ENCODE results near the gene OPHN1. TPM values are rescaled to one million over a fixed set of nuclear protein-coding genes. Genes with fewer than 3 reads are reported as not detected.

The OPHN1 gene
- total RNA-seq, 1 donor from 2014 or later: 3.8 TPM

GRCh38 chrX:68196939-68197791 is 236.1 kb downstream of the OPHN1 start:
- intact Hi-C loops (cut with micrococcal nuclease): loop anchor here (10.0 kb wide), 1 partner anchor 268 kb away; no protein-coding TSS in a partner anchor
- DNase-seq: no peak

GRCh38 chrX:68195561-68195960 is 237.7 kb downstream of the OPHN1 start:
- intact Hi-C loops (cut with micrococcal nuclease): loop anchor here (10.0 kb wide), 1 partner anchor 269 kb away; no protein-coding TSS in a partner anchor
- no peak for DNase-seq
- no peak for ATAC-seq

More at GRCh38 chrX:68196939-68197791, 236.1 kb downstream of the OPHN1 start:
- peak; percentile 56 for ATAC-seq

DNA sequence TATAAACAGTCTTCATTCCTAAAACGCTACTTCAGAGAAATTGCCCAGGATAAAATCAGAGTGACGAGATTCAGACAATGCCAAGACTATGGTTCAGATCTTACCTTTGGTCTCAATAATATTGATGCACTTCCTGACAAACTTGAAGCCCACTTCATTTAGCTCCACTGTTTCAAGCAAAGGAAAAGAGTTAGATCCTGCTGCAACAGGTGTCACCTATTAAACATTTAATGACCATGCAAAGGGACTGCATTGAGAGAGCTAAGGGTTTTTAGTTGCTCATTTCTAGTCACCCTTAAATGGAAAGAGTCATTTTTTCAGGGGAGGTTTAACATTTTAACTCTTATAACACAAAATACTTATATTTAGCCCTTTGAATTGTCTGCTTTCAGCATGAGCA is 239.5 kb downstream of the OPHN1 start:
- ATAC-seq: no peak
- intact Hi-C loops (cut with micrococcal nuclease): loop anchor here (10.0 kb wide), 1 partner anchor 271 kb away; no protein-coding TSS in a partner anchor
- no peak for DNase-seq

- no peak for DNase-seq
- intact Hi-C loops (cut with micrococcal nuclease): loop anchor here (10.0 kb wide), 1 partner anchor 272 kb away; no protein-coding TSS in a partner anchor
- ATAC-seq: no peak
These were observed 240.1 kb downstream of the OPHN1 start for GRCh38 chrX:68193234-68193633.

DNA sequence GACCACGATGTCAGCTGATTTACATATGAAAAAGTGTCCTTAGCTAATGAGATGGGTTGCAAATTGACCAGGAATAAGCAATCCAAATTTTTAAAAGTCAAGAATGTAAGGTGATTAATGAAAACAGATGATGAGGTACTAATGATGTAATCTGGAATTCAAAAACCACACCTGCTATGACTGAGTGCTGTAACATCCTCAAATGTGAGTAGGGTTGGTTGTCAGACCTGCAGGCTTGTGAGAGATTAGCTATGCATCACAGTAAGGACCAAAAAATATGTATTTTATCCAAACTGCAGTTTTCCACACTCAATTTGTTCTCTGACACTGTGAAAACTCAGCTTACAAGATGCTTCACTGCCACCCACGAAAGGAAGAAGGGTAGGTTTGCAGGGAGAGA is 242.5 kb downstream of the OPHN1 start:
- DNase-seq: no peak
- intact Hi-C loops (cut with micrococcal nuclease): loop anchor here (10.0 kb wide), 1 partner anchor 274 kb away; no protein-coding TSS in a partner anchor

GRCh38 chrX:68186552-68187262 is 246.6 kb downstream of the OPHN1 start:
- DNase-seq (no peak), ATAC-seq (no peak)
- intact Hi-C loops (cut with micrococcal nuclease): no loop called here

More for the DNA sequence above, 242.5 kb downstream of the OPHN1 start:
- ATAC-seq: no peak

GRCh38 chrX:68185161-68185560 is 248.1 kb downstream of the OPHN1 start:
- DNase-seq (no peak), ATAC-seq (no peak)
- intact Hi-C loops (cut with micrococcal nuclease): no loop called here

DNA sequence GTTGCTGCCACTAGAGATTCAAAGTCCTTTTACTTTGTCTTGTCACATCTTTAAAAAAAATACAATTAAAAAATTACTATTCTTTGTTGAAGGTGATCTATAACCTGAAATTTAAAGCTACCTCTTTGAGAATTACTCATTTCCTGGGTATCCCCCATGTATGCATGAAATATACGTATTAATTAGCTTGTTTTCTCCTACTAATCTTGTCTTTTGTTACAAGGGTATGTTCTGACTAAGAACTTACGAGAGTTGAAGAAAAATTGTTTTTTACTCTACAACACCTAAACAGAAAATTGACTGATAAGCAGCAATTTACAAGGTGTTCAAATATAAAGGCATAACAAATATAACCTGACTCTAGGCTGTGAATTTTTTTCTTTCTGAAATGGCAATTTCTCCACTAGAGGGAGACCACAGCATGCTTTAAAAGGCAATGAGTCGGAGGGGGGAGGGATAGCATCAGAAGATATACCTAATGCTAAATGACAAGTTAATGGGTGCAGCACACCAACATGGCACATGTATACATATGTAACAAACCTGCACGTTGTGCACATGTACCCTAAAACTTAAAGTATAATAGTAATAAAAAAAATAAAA is 249.6 kb downstream of the OPHN1 start:
- DNase-seq (no peak), ATAC-seq (no peak)
- intact Hi-C loops (cut with micrococcal nuclease): no loop called here

- ATAC-seq: no peak
- intact Hi-C loops (cut with micrococcal nuclease): no loop called here
- no peak for DNase-seq
These were observed 252.7 kb downstream of the OPHN1 start for GRCh38 chrX:68180579-68180978.

GRCh38 chrX:68179355-68179754 is 253.9 kb downstream of the OPHN1 start:
- ATAC-seq (no peak), DNase-seq (no peak)
- intact Hi-C loops (cut with micrococcal nuclease): no loop called here

GRCh38 chrX:68177542-68177941 is 255.8 kb downstream of the OPHN1 start:
- intact Hi-C loops (cut with micrococcal nuclease): no loop called here
- no peak for DNase-seq
- no peak for ATAC-seq

DNA sequence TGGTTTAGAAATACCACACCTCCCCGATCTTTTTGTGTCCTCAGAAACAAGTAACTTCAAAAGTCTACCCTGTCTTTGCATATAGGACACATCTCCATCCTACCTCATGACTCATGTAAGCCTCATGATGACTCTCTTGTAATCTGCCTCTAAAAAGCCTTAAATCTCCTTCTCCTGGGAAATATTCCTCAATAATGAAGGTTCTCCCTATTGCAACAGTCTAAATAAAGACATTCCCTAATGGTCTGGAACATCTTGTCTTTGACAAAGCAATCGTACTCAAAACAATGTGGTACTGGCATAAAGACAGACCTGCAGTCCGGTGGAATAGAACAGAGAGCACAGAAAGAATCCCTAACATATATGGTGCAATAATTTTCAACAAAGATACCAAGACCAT is 257.7 kb downstream of the OPHN1 start:
- ATAC-seq (peak; percentile 59), DNase-seq (no peak)
- intact Hi-C loops (cut with micrococcal nuclease): no loop called here

DNA sequence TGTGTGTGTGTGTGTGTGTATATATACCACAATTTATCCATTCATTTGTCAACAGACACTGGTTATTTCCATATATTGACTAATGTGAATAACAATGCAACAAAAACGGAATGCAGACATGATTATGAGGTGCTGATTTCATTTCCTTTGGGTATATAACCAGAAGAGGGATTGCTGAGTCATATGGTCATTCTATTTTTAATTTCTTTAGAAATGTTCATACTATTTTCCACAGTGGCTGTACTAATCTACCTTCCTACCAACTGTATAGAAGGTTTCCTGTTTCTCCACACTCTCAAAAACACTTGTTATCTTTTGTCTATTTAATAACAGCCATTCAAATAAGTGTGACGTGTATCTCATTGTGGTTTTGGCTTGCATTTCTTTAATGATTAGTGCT is 269.9 kb downstream of the OPHN1 start:
- intact Hi-C loops (cut with micrococcal nuclease): no loop called here
- ATAC-seq (no peak), DNase-seq (no peak)

- ATAC-seq (no peak), DNase-seq (no peak)
- intact Hi-C loops (cut with micrococcal nuclease): no loop called here
These were observed 285.4 kb downstream of the OPHN1 start for GRCh38 chrX:68147848-68148247.

- intact Hi-C loops (cut with micrococcal nuclease): no loop called here
- DNase-seq: no peak
- ATAC-seq: peak; percentile 71
These were observed 287.2 kb downstream of the OPHN1 start for GRCh38 chrX:68146054-68146453.

- no peak for ATAC-seq
- intact Hi-C loops (cut with micrococcal nuclease): no loop called here
- no peak for DNase-seq
These were observed 293.5 kb downstream of the OPHN1 start for GRCh38 chrX:68139791-68140190.

DNA sequence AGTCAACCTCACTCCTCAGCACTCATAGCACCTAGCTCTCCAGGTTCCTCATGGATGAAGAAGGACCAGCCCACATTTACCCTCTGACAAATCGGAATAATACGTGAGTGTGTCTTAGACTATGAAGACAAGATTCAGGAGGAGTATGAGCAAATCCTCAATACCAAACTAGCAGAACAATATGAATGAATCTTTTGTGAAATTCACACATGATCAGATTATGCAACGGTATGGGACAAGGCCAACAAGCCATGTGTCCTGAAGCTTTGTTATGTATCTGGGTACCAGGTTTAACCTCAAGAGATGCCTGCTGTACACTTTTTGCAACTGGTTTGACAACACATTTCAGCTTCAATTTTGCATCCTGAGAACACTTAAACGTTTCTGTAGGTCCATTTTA is 300.1 kb downstream of the OPHN1 start:
- intact Hi-C loops (cut with micrococcal nuclease): no loop called here
- no peak for DNase-seq
- ATAC-seq: no peak

DNA sequence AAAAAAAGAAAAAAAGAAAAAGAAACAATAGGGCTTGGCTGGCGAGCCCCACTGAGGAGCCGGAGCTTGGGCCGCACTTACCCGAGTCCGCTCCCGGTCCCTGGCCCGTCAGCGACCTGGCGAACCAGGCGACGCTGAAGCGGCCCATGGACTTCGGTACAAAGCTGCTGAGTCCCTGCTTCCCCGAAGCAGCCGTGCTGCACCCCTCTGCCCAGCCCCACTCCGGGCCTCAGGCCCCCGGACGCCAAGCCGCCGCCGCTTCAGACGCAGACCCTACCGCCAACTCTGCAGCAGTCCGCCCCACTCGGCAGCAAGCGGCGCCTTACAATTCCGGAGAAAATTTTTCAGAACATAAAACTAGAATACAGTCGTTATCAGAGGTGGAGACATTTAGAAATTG is 300.5 kb downstream of the OPHN1 start:
- ATAC-seq (no peak), DNase-seq (no peak)
- intact Hi-C loops (cut with micrococcal nuclease): no loop called here

- intact Hi-C loops (cut with micrococcal nuclease): no loop called here
- DNase-seq: no peak
- no peak for ATAC-seq
These were observed 311.5 kb downstream of the OPHN1 start for GRCh38 chrX:68121835-68122234.

- intact Hi-C loops (cut with micrococcal nuclease): no loop called here
- DNase-seq: no peak
- ATAC-seq: peak; percentile 69
These were observed 311.9 kb downstream of the OPHN1 start for GRCh38 chrX:68121371-68121770.
